CD4-positive, alpha-beta memory T cell (primary cell): ENCODE measurements around the gene GRIP1. TPM values are rescaled to one million over a fixed set of nuclear protein-coding genes. Genes with fewer than 3 reads are reported as not detected.
A peak's percentile ranks its signal among the peaks of the same experiment; 100 is the strongest.

Experiments
- CTCF ChIA-PET: fragments of 350-600 bp; sonication (Branson Sonifier 250); formaldehyde crosslinking; loops from one replicate; lab custom pipeline; 2021; ENCODE audit warnings: inconsistent platforms; ENCODE audit not compliant: partially characterized antibody; lab: Charles Lee
- POLR2A ChIA-PET: fragments of 350-600 bp; sonication (Branson Sonifier 250); formaldehyde crosslinking; loops from one replicate; lab custom pipeline; 2021; ENCODE audit not compliant: partially characterized antibody; lab: Charles Lee
- DNase-seq, 5 donors: peaks; one replicate each; pipeline versions ENCODE4 v3.0.0 to v3.0.0-alpha.2; 2020 to 2022; ENCODE audit warnings: mixed read lengths in 1 of 5
- H3K27ac ChIP-seq: one replicate; pipeline ENCODE4 v1.7.0; 2013; ENCODE audit warnings: low read depth, low read length
- H3K27me3 ChIP-seq: 2 replicates; pipeline ENCODE4 v1.7.0; 2013; ENCODE audit warnings: mild to moderate bottlenecking, low read length, moderate library complexity; ENCODE audit not compliant: insufficient read depth
- H3K36me3 ChIP-seq: 2 replicates; pipeline ENCODE4 v1.7.0; 2013; ENCODE audit warnings: mild to moderate bottlenecking, low read length, moderate library complexity; ENCODE audit not compliant: insufficient read depth
- H3K4me1 ChIP-seq: 2 replicates; pipeline ENCODE4 v1.7.0; 2013; ENCODE audit warnings: mild to moderate bottlenecking, low read length, moderate library complexity; ENCODE audit not compliant: insufficient read depth
- H3K4me3 ChIP-seq, 2 donors: one replicate each; pipeline ENCODE4 v1.7.0; 2013; ENCODE audit warnings: low read length in 2 of 2, mild to moderate bottlenecking in 1 of 2
- H3K9me3 ChIP-seq, 2 donors: one replicate each; pipeline ENCODE4 v1.7.0; 2013; ENCODE audit warnings: low read length in 2 of 2, control low read depth in 1 of 2; ENCODE audit not compliant: control insufficient read depth in 1 of 2
- H3K27ac Mint-ChIP-seq, 7 donors: one replicate each; pipeline ENCODE4 v1.8.0; 2020 to 2021; ENCODE audit warnings: mixed read lengths in 7 of 7, mild to moderate bottlenecking in 6 of 7, inconsistent platforms in 3 of 7, moderate library complexity in 3 of 7
- H3K27me3 Mint-ChIP-seq, 2 donors: one replicate each; pipeline ENCODE4 v1.8.0; 2020 to 2021; ENCODE audit warnings: mixed read lengths in 2 of 2
- H3K36me3 Mint-ChIP-seq, 2 donors: one replicate each; pipeline ENCODE4 v1.8.0; 2020 to 2021; ENCODE audit warnings: mixed read lengths in 2 of 2, inconsistent platforms in 1 of 2, mild to moderate bottlenecking in 1 of 2
- H3K4me1 Mint-ChIP-seq, 4 donors: one replicate each; pipeline ENCODE4 v1.8.0; 2020 to 2021; ENCODE audit warnings: mixed read lengths in 4 of 4, mild to moderate bottlenecking in 1 of 4
- H3K4me3 Mint-ChIP-seq, 8 donors: one replicate each; pipeline ENCODE4 v1.8.0; 2020 to 2021; ENCODE audit warnings: mixed read lengths in 8 of 8, mild to moderate bottlenecking in 7 of 8, moderate library complexity in 6 of 8, inconsistent platforms in 3 of 8
- H3K9me3 Mint-ChIP-seq, 8 donors: one replicate each; pipeline ENCODE4 v1.8.0; 2020 to 2021; ENCODE audit warnings: mixed read lengths in 8 of 8, mild to moderate bottlenecking in 5 of 8, inconsistent platforms in 3 of 8, moderate library complexity in 1 of 8
- intact Hi-C: fragments of 100-400 bp; cut with micrococcal nuclease; formaldehyde crosslinking; loops from one replicate; pipeline ENCODE4 v1.15.1; 2023
- polyA plus RNA-seq, 2 donors: library from polyadenylated mRNA; unstranded; fragments of 300-500 nt; fragmentation: Illumina TruSeq; gene quantifications; one replicate each; pipeline ENCODE4 v1.2.3, GENCODE V29; 2021
- total RNA-seq, 2 experiments: library from RNA; stranded (reverse); gene quantifications; one replicate each; pipeline ENCODE4 v1.2.3, GENCODE V29; 2021

Gene GRIP1
- total and polyA plus RNA-seq, 4 experiments from 2014 or later, result 0.52 to 3.3 (median 1.5) TPM

DNA sequence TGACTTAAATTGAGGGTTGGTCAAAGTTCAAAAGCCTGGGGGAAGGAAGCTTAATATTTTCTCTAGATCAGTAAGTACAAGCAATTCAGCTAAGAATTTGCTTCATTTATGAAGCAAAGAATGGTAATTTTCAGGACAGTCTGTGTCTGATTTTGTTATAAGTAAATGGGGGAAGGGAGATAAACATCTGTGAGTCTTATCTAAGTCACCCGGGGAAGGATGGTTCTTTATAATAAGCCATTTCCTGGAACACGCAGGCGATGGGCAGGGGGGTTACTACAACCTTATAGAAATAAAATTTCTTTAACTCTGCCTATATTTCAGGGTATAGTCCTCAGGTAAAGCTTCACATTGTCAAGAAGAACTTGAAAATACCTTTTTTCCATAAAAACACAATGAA, 333.7 kb downstream of the GRIP1 start:
- POLR2A ChIA-PET, result no interaction called here
- Mint-ChIP-seq H3K27ac (peak overlapping the region; percentile 2 to 94 (median 57)), H3K4me3 (peak overlapping the region in 2 of 8 donors; percentile 3 to 27), H3K9me3 (peaks cover 0 to 26% (median 19%) of the 10 kb centered on the region in 8 donors), H3K27me3 (no peaks in the 10 kb centered on the region), H3K4me1 (peaks cover 24 to 36% (median 32%) of the 10 kb centered on the region in 4 donors), H3K36me3 (peaks cover 78 to 79% of the 10 kb centered on the region in 2 donors)
- Histone ChIP-seq H3K27me3 (no peaks in the 10 kb centered on the region), H3K36me3 (peaks cover 21% of the 10 kb centered on the region), H3K9me3 (peaks cover 0 to 11% of the 10 kb centered on the region in 2 donors), H3K4me1 (peaks cover 4% of the 10 kb centered on the region), H3K4me3 (no peak overlapping the region), H3K27ac (no peak overlapping the region)
- CTCF ChIA-PET, result interaction anchor here (1.0 to 2.5 kb wide), 6 partner anchors 8 to 75 kb away, joined by 3 to 11 read pairs (median 4); no protein-coding TSS in a partner anchor
- no peak for DNase-seq
- intact Hi-C loops, result no loop called here

DNA sequence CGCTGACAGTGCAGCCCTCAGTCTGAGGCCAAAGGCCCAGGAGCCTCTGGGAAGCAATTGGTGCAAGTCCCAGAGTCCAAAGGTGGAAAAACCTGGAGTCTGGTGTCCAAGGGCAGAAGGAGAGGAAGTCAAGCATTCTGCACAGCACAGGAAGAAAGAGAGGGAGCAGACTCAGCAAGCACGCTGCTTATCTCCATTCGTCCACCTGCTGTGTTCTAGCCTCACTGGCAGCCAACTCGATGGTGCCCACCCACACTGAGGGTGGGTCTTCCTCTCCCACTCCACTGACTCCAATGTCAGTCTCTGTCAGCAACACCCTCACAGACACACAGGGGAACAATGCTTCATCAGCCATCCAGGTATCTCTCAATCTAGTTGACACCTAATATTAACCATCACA, 337.8 kb downstream of the GRIP1 start:
- Mint-ChIP-seq H3K9me3 (peaks cover 0 to 32% (median 26%) of the 10 kb centered on the region in 8 donors), H3K4me1 (peaks cover 25 to 33% (median 30%) of the 10 kb centered on the region in 4 donors), H3K36me3 (peaks cover 63 to 64% of the 10 kb centered on the region in 2 donors), H3K4me3 (no peak overlapping the region), H3K27ac (peak overlapping the region in 2 of 7 donors; percentile 17 to 59), H3K27me3 (no peaks in the 10 kb centered on the region)
- Histone ChIP-seq H3K4me1 (peaks cover 4% of the 10 kb centered on the region), H3K27ac (no peak overlapping the region), H3K27me3 (no peaks in the 10 kb centered on the region), H3K36me3 (peaks cover 45% of the 10 kb centered on the region), H3K4me3 (no peak overlapping the region), H3K9me3 (peaks cover 0 to 11% of the 10 kb centered on the region in 2 donors)
- ChIA-PET POLR2A (no interaction called here), CTCF (no interaction called here)
- no peak for DNase-seq
- intact Hi-C loops, result no loop called here

DNA sequence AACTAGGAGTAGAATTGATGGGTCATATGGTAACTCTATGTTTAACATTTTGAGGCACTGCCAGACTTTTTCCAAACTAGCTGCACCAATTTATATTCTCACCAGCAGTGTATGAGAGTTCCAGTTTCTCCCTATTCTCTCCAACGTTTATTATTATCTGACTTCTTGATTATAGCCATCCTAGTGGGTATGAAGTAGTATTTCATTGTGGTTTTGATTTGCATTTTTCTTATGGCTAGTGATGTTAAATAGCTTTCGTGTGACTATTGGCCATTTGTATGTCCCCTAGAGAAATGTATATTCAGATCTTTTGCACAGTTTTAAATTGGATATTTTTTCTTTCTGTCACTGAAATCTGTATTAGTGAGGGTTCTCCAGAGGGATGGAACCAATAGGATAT, 338.7 kb downstream of the GRIP1 start:
- Histone ChIP-seq H3K27me3 (no peaks in the 10 kb centered on the region), H3K4me3 (no peak overlapping the region), H3K36me3 (peaks cover 42% of the 10 kb centered on the region), H3K9me3 (peaks cover 0 to 11% of the 10 kb centered on the region in 2 donors), H3K4me1 (peaks cover 4% of the 10 kb centered on the region), H3K27ac (no peak overlapping the region)
- H3K4me3 Mint-ChIP-seq, result no peak overlapping the region
- no peak for DNase-seq
- POLR2A ChIA-PET, result no interaction called here
- H3K4me1 Mint-ChIP-seq, result peaks cover 21 to 28% (median 24%) of the 10 kb centered on the region in 4 donors
- H3K36me3 Mint-ChIP-seq, result peaks cover 53 to 57% of the 10 kb centered on the region in 2 donors
- intact Hi-C loops, result no loop called here
- CTCF ChIA-PET, result no interaction called here
- H3K27me3 Mint-ChIP-seq, result no peaks in the 10 kb centered on the region
- H3K27ac Mint-ChIP-seq, result peak overlapping the region in 1 of 7 donors; percentile 29
- H3K9me3 Mint-ChIP-seq, result peaks cover 0 to 32% (median 26%) of the 10 kb centered on the region in 8 donors

DNA sequence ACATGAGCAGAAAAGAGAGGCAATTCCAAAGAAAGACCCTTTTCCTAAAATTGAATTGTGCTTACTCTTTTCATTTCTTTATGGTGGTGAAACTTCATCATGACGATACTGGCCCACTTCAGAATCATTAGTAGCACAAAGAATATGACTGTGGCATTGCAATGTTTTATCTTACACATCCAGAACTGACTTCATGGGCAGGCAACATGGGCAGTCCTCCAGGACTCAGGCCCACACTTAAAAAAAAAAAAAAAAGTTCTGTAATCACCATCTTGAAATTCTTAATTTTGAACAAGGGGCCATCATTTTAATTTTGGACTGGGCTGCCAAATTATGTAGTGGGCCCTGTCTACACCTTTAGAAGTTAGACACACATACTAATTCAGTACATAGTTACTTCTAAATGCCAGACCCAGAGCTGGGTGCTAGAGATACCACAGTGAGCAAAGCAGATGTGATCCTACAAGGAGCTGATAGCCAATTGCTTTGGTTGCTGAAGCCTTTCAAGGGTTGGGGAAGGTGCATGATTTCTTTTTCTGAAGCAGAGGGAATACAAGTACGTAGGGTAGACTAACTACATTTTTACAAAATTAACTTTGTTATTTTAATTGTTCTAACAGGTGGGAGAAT, 341.4 kb downstream of the GRIP1 start:
- Mint-ChIP-seq H3K27ac (peak overlapping the region in 3 of 7 donors; percentile 7 to 37 (median 27)), H3K4me3 (no peak overlapping the region), H3K4me1 (peaks cover 8 to 17% (median 13%) of the 10 kb centered on the region in 4 donors), H3K36me3 (peaks cover 46 to 48% of the 10 kb centered on the region in 2 donors), H3K9me3 (peaks cover 0 to 28% (median 25%) of the 10 kb centered on the region in 8 donors), H3K27me3 (no peaks in the 10 kb centered on the region)
- ChIA-PET POLR2A (no interaction called here), CTCF (no interaction called here)
- Histone ChIP-seq H3K4me3 (no peak overlapping the region), H3K27me3 (no peaks in the 10 kb centered on the region), H3K4me1 (no peaks in the 10 kb centered on the region), H3K9me3 (peaks cover 0 to 11% of the 10 kb centered on the region in 2 donors), H3K36me3 (peaks cover 44% of the 10 kb centered on the region), H3K27ac (no peak overlapping the region)
- DNase-seq, result no peak
- intact Hi-C loops, result no loop called here

DNA sequence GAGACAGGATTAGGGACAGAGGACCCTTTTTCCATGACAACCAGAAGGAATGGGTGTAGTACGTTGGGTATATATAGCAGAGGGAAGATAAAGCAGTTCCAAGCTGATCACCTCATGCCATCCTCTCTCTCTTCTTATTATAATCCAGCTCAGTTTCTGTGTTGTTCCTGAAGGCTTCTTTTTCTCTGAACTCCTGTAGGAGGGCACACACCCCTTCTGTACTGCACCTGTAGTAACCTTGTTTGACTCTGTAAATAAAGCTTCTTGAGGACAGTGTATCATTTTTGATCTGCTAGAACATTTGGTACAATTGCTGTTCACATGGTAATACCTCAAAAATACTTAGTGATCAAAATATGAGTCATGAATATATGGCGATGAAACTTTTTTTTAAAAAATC, 343.1 kb downstream of the GRIP1 start:
- CTCF ChIA-PET, result no interaction called here
- peaks cover 50% of the 10 kb centered on the region for H3K36me3 ChIP-seq
- no peak overlapping the region for H3K27ac Mint-ChIP-seq

DNA sequence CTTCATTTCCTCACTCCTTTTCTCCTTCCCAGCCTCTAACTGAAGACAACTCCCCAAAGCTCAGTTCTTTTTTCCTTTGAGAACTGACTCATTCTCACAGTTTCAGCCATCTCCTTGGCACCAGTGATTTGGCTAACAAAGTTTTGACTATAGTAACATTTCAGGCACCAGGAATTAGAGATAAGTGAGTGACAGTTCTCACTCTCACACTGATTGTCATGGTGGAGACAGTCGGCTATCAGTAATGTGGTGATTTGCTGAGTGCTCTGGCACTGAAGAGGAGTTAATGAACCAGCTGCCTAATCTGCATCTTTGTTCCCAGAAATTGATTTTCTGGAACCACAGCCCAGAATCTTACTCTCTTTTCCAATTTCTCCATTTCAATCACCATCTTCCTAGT, 347.1 kb downstream of the GRIP1 start:
- ChIA-PET CTCF (no interaction called here), POLR2A (no interaction called here)
- H3K27me3 Mint-ChIP-seq, result no peaks in the 10 kb centered on the region
- peaks cover 27 to 54% (median 35%) of the 10 kb centered on the region in 4 donors for H3K4me1 Mint-ChIP-seq
- H3K4me3 ChIP-seq, result no peak overlapping the region
- H3K9me3 Mint-ChIP-seq, result no peaks in the 10 kb centered on the region
- H3K27ac Mint-ChIP-seq, result peak overlapping the region in 3 of 7 donors; percentile 48 to 82 (median 56)
- H3K36me3 ChIP-seq, result peaks cover 29% of the 10 kb centered on the region
- peaks cover 50 to 53% of the 10 kb centered on the region in 2 donors for H3K36me3 Mint-ChIP-seq
- intact Hi-C loops, result no loop called here
- H3K4me3 Mint-ChIP-seq, result no peak overlapping the region
- H3K27ac ChIP-seq, result no peak overlapping the region
- H3K27me3 ChIP-seq, result no peaks in the 10 kb centered on the region
- H3K4me1 ChIP-seq, result no peaks in the 10 kb centered on the region
- no peaks in the 10 kb centered on the region for H3K9me3 ChIP-seq
- DNase-seq, result no peak

More for the DNA sequence above, 343.1 kb downstream of the GRIP1 start:
- H3K27me3 Mint-ChIP-seq, result no peaks in the 10 kb centered on the region
- Histone ChIP-seq H3K9me3 (no peaks in the 10 kb centered on the region), H3K27ac (no peak overlapping the region), H3K4me1 (no peaks in the 10 kb centered on the region), H3K4me3 (no peak overlapping the region), H3K27me3 (no peaks in the 10 kb centered on the region)
- H3K36me3 Mint-ChIP-seq, result peaks cover 48 to 49% of the 10 kb centered on the region in 2 donors
- no peak for DNase-seq
- peaks cover 16 to 32% (median 22%) of the 10 kb centered on the region in 4 donors for H3K4me1 Mint-ChIP-seq
- POLR2A ChIA-PET, result no interaction called here
- no peak overlapping the region for H3K4me3 Mint-ChIP-seq
- intact Hi-C loops, result no loop called here
- peaks cover 0 to 15% (median 10%) of the 10 kb centered on the region in 8 donors for H3K9me3 Mint-ChIP-seq

DNA sequence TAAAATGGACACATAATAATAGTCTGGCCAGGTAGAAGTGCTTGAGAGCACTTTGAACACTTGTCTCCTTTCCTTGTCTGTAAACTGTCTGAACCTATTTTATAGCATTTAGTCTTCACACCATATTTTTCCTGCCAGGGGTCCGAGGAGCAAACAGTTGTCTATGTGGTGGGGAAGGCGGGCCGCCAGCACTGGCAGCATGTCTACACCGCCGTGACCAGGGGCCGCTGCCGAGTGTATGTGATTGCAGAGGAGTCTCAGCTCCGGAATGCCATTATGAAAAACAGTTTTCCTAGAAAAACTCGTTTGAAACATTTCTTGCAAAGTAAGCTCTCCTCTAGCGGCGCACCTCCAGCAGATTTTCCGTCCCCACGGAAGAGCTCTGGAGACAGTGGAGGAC, 347.9 kb downstream of the GRIP1 start:
- intact Hi-C loops, result no loop called here
- CTCF ChIA-PET, result interaction anchor here (1.6 kb wide), 1 partner anchor 61 kb away, joined by 3 read pairs; no protein-coding TSS in a partner anchor
- Histone ChIP-seq H3K36me3 (peaks cover 31% of the 10 kb centered on the region), H3K27me3 (no peaks in the 10 kb centered on the region), H3K4me3 (no peak overlapping the region), H3K9me3 (no peaks in the 10 kb centered on the region), H3K27ac (no peak overlapping the region), H3K4me1 (no peaks in the 10 kb centered on the region)
- Mint-ChIP-seq H3K4me1 (peaks cover 27 to 55% (median 35%) of the 10 kb centered on the region in 4 donors), H3K4me3 (no peak overlapping the region), H3K36me3 (peaks cover 54 to 56% of the 10 kb centered on the region in 2 donors), H3K27me3 (no peaks in the 10 kb centered on the region), H3K9me3 (no peaks in the 10 kb centered on the region), H3K27ac (peak overlapping the region in 1 of 7 donors; percentile 40)
- POLR2A ChIA-PET, result no interaction called here
- no peak for DNase-seq
